ENCODE data around the gene PCBP3.

DNA sequence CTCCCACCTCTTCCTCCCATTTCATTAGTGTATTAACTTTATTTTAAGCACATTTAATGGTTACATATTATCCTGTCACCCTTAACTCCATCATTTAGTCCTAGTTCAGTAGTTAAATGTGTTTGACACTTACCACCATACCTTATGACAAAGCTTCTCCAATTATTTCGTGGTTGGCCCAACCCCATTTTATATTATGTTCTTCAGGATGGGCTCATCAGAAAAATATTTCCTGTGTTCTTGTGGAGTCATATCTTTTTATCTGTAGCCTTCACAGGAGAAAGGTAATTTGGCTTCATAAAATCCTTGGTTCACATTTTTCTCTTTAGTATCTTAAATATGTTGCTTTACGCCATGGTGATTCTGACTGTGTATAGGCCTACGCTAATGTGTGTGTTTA lies 195.7 kb downstream of the PCBP3 start:
- TF ChIP-seq, protein P1, sequence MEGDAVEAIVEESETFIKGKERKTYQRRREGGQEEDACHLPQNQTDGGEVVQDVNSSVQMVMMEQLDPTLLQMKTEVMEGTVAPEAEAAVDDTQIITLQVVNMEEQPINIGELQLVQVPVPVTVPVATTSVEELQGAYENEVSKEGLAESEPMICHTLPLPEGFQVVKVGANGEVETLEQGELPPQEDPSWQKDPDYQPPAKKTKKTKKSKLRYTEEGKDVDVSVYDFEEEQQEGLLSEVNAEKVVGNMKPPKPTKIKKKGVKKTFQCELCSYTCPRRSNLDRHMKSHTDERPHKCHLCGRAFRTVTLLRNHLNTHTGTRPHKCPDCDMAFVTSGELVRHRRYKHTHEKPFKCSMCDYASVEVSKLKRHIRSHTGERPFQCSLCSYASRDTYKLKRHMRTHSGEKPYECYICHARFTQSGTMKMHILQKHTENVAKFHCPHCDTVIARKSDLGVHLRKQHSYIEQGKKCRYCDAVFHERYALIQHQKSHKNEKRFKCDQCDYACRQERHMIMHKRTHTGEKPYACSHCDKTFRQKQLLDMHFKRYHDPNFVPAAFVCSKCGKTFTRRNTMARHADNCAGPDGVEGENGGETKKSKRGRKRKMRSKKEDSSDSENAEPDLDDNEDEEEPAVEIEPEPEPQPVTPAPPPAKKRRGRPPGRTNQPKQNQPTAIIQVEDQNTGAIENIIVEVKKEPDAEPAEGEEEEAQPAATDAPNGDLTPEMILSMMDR (IDR thresholded peaks at IDR 0.05; ENCODE audit: borderline replicate concordance, extremely low read depth, low read length, poor library complexity, severe bottlenecking): no peak
- no peak for TF ChIP-seq EZH2 (IDR thresholded peaks at IDR 0.05; ENCODE audit: borderline replicate concordance, low read depth, low read length, severe bottlenecking)
